Activated T-cell treated with anti-CD3 and anti-CD28 coated beads for 24 hours (primary cell): ENCODE data around the gene METTL14.

Experiments
- DNase-seq: peaks from one replicate; pipeline ENCODE4 v3.0.0-alpha.2; 2020; ENCODE audit warnings: low read depth

The METTL14 gene

DNA sequence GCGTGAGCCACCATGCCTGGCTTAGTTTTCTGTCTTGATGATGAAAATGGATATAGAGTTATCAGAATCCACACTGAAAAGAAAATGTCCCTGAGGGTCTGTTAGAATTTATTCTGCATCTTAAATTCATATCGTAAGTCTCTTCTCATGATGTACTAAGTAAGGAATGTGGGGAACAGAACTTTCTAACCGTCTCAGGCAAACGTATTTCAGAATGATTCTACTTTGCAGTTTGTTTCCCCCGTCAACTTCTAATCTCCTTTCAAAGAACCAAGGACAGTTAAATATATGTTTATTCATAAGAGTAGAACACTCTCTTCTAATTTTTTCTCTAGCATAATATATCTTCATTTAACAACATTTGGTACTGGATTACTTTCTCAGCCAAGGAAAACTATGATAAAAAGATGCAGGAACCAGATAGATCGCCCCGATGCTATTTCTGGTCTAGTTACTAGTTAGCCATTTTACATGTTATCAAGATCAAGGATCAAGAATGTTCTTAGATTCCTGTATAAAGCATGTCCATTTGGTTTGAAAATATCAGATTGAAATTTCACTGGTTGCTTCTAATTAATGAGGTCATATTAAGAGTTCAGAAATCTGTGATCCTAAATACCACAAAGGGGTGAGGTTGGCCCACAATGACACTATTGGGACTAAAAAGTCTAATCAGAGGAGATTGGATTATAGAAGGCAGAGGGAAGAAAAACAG is 49.5 kb downstream of the METTL14 start:
- no peak for DNase-seq

GRCh38 chr4:118736900-118737299 is 51.7 kb downstream of the METTL14 start:
- DNase-seq, result no peak

- DNase-seq, result no peak
Observed at GRCh38 chr4:118738090-118738489, 52.9 kb downstream of the METTL14 start.

- no peak for DNase-seq
Observed at GRCh38 chr4:118739022-118739713, 54.0 kb downstream of the METTL14 start.

DNA sequence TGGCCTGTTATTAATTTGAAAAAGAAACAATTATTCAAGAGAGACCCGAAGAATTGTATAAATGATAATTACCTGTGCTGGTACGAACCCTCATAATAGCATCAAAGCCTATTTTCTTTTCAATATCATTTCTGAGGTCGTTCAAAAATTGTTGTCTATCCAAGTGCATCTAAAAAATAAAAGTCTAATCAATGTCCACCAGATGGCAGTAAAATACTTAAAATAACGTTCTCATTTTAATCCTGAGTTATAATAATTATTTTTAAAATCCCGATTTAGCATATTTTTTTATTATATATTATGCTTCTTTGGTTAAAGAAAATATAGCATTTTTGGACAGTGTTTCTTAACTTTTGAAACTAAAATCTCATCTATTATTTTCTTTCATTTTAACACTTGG is 55.7 kb downstream of the METTL14 start:
- no peak for DNase-seq

DNA sequence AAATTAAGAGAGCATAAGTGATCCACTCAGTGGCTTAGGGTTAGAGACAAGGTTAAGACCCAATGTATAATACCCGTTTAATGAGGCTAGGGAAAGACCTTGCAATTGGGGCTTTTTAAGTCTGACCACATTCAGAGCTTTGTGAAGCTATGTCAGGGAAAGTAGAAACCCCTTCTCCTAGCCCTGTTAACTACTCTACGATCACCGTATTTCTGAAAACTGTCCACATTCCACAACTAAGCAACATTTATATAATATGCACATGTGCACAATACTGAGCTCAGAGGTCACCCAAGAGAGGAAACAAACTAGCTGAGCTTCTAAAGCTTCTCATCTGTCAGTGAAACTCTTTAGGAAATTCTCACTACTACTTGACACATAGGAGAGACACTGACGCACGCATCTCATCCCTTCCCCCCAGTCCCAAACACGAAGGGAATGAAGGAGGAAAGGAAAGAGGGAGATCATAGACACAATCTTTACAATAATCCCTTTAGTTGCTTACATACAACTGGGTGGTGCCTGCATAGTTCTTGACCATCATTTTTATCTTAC is 56.2 kb downstream of the METTL14 start:
- no peak for DNase-seq

GRCh38 chr4:118742050-118742449 is 56.9 kb downstream of the METTL14 start:
- no peak for DNase-seq

- DNase-seq, result no peak
Observed at GRCh38 chr4:118743867-118744266, 58.7 kb downstream of the METTL14 start.

DNA sequence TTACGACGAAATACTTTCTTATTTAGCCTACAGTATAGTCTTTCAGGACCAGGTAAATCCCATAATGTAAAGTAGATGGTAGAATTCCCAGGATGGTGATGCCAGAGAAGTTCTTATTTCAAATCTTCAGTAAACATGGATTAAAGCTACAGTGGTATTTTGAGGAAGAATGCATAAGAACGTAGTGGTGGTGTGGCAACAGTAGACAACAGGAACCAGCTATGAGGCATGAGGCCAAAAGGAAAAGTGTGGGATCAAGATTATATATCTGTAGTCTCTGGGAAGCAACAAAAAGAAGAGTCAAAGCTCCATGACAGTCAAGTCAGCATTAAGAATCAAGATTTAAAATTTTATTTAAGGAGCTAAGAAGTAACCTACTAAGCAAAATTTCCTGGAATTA is 60.2 kb downstream of the METTL14 start:
- no peak for DNase-seq

DNA sequence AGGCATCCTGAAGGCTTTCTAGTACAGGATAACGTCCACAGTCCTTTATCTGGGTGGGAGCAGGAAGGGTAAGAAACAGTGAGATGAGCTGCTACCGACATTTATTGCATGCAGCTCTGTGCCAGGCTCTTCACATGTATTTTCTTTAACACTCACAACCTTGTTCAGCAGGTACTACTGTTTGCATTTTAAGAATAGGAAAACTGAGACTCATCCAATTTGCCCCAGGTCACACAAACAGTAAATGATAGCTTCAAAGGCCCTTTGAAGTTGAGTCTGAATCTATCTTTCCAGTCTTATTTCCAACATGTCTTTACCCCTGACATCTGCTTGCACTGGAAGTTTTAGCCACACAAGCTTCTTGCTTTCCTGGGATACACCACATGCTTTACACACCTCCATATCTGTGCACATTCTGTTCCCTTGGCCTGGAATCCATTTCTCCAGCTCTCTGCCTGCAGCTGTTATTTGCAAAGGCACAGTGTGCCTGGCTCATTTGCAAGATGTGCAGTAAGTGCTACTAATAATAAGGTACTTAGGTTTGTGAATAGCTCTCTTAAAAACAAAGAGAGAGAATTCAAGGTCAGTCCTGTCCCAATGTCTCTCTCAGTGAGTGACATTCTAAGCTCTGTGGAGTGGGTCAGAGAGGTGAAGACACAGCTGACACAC is 61.2 kb downstream of the METTL14 start:
- DNase-seq, result no peak

GRCh38 chr4:118749347-118749988 is 64.3 kb downstream of the METTL14 start:
- DNase-seq, result no peak

DNA sequence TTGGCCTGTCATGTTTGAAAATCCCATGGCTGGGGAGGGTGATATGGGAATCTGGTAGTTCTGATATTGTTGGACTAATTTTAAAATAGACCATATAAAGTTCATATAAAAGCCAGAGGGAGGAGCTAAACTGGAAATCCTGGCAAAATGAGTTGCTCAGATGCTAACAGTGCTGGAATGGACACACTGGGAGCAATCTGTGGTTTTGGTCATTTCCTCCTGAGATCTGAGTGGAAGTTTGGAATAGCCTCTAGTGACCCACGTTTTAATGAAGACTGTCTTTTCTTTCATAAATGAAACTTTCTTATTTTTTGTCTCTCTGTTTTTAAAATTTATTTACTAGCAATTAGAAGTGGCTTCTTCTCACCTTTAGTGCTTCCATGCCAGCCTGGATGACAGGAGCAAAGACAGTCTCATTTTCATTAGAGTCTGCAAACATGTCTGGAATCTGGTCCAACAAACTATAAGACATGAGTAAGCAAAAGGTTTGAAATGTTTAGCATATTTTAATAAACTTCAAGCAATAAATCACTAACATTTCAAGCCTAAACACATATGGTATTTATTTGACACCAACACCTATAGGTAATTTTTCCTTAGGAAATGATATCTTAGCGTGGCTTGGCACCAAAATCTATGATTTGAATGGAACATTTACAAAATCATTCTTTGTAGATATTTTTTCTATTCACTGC is 66.6 kb downstream of the METTL14 start:
- no peak for DNase-seq

DNA sequence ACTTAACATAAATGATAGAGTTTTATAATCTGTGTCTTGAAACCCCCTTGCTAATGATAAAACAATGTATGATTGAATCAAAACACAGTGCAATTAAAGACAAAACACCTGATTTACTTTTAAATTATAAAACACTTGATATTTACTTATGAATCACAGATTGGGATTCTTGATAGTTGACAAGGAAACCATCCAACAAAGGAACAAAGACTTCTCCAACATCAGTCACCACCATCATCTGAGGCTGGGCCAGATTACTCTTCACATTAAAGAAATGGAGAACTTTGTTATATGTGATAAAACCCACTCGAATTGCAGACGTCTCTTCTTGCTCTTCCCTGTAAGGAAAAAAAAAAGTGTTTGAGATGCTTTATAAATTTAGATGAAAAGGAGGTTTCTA is 67.4 kb downstream of the METTL14 start:
- DNase-seq, result no peak

DNA sequence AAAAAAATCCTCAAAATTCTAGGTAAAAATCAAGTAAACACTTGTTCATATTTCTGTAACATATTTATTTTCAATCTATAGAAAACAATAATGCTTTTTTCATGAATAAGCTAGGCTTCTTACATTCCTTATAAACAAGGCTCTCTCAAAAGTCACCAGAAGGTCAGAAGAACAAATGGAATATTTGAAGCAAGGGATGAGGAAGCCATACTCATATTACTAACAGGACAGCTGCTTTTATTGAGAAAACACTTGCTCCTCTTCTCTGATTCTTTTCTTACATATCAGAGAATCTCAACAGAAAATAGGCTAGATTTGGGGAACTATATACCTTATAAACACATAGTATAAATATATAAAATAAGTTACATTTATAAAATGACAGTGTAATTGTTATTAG is 67.9 kb downstream of the METTL14 start:
- DNase-seq, result no peak

- DNase-seq, result no peak
Observed at GRCh38 chr4:118753685-118754084, 68.5 kb downstream of the METTL14 start.

- no peak for DNase-seq
Observed at GRCh38 chr4:118754890-118755289, 69.7 kb downstream of the METTL14 start.

- DNase-seq, result no peak
Observed at GRCh38 chr4:118755438-118756226, 70.4 kb downstream of the METTL14 start.

DNA sequence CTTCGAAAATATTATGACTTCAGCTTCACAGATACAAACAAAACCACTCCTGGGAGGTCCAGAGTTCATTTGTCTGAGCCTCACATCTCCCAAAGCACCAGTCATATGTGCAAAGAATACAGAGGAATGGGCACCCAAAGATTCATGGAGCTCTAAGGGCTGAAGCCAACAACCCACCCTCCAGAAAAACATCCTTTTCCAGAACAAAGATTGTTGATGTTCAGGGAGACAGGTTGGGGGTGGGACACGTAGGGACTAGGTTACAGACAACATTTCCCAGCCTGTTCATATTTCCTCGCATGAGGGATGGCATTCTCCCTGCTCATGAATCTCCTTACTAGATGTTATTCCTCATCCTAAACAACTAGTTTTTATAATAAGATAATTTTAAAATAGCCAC is 71.2 kb downstream of the METTL14 start:
- DNase-seq, result no peak

- DNase-seq, result no peak
Observed at GRCh38 chr4:118756958-118757357, 71.8 kb downstream of the METTL14 start.

GRCh38 chr4:118757761-118758251 is 72.6 kb downstream of the METTL14 start:
- no peak for DNase-seq

- DNase-seq, result no peak
Observed at GRCh38 chr4:118758293-118758692, 73.1 kb downstream of the METTL14 start.
